Activated CD8-positive, alpha-beta memory T cell treated with anti-CD3 and anti-CD28 coated beads for 48 hours (primary cell): ENCODE data around the gene EPHA7.

Source experiments
- DNase-seq, 3 experiments: peaks; one replicate each; pipeline ENCODE4 v3.0.0-alpha.2; 2020; ENCODE audit warnings: low read depth in 2 of 3, low spot score in 2 of 3

EPHA7 gene

GRCh38 chr6:93419304-93420162, at the start of gene EPHA7:
Gene EPHA7, minus strand, starts transcription at chr6:93419559. Its CDS starts 218 bp downstream, at chr6:93419341.
- DNase-seq = peak in 1 of 3 experiments; percentile 19

GRCh38 chr6:93468291-93468690, 48.9 kb upstream of the EPHA7 start:
- no peak for DNase-seq

- no peak for DNase-seq
These were observed 35.2 kb upstream of the EPHA7 start for GRCh38 chr6:93454533-93454932.

- no peak for DNase-seq
These were observed 34.6 kb upstream of the EPHA7 start for GRCh38 chr6:93453956-93454355.

- no peak for DNase-seq
These were observed 28.5 kb upstream of the EPHA7 start for GRCh38 chr6:93447874-93448273.

- DNase-seq = no peak
These were observed 18.1 kb upstream of the EPHA7 start for GRCh38 chr6:93437491-93437890.

GRCh38 chr6:93433592-93433991, 14.2 kb upstream of the EPHA7 start:
- no peak for DNase-seq

GRCh38 chr6:93424303-93425064, 5.1 kb upstream of the EPHA7 start:
- DNase-seq = no peak

- no peak for DNase-seq
These were observed 4.2 kb upstream of the EPHA7 start for GRCh38 chr6:93423542-93423941.

GRCh38 chr6:93420163-93420795, 920 bp upstream of the EPHA7 start:
- DNase-seq = no peak

- DNase-seq = no peak
These were observed 703 bp downstream of the EPHA7 start for GRCh38 chr6:93418408-93419303.

GRCh38 chr6:93418033-93418407, 1.3 kb downstream of the EPHA7 start:
- DNase-seq = no peak

- no peak for DNase-seq
These were observed 1.8 kb downstream of the EPHA7 start for GRCh38 chr6:93417421-93418013.

- no peak for DNase-seq
These were observed 2.6 kb downstream of the EPHA7 start for GRCh38 chr6:93416571-93417420.

- no peak for DNase-seq
These were observed 6.2 kb downstream of the EPHA7 start for GRCh38 chr6:93413190-93413589.

- no peak for DNase-seq
These were observed 6.9 kb downstream of the EPHA7 start for GRCh38 chr6:93412452-93412851.

- DNase-seq = no peak
These were observed 12.2 kb downstream of the EPHA7 start for GRCh38 chr6:93407186-93407585.

GRCh38 chr6:93403390-93403789, 16.0 kb downstream of the EPHA7 start:
- DNase-seq = no peak

GRCh38 chr6:93398723-93399122, 20.6 kb downstream of the EPHA7 start:
- no peak for DNase-seq

- DNase-seq = no peak
These were observed 24.9 kb downstream of the EPHA7 start for GRCh38 chr6:93394471-93394870.
